ENCODE measurements around the gene CST3.

CST3 gene

DNA sequence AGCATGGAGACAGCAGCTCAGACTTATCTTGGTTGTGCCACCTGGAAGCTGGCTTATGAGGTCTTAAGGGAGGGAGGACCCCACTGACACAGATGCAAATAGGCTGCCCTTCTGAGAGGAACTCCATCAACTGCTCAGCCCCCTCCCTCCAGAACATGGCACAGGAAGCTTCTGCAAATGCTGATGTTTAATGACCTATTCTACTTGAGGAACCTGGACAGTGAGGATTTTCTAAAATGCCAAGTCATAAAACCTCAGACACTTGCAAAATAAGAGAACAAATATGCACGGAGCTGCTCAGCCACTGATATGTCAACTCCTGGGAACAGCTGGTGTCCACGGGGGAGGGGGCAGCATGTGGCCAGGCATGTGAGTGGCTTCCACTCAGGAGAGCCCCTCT, 35.5 kb downstream of the CST3 start:
- DNase-seq (ENCODE audit: low read depth) = no peak

DNA sequence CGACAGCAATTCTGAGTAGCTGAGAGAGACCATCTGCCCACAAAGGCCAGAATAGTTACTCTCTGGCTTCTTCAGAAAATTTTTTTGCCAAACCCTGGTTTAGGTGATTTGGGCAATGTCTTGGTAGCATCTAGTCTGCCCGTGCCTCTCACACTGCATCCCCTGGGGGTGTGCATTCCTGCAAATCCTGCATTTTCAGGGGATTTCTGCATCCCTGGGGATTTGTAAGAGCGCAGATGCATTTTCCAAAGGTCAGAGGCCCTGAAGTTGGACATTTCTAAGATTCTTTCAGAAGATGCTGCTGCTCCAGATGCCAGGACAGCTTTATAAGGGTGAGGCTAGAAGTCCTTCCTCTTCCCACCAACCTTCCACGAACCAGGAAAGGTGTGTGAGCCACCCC, 36.0 kb downstream of the CST3 start:
- no peak for DNase-seq (ENCODE audit: low read depth)

DNA sequence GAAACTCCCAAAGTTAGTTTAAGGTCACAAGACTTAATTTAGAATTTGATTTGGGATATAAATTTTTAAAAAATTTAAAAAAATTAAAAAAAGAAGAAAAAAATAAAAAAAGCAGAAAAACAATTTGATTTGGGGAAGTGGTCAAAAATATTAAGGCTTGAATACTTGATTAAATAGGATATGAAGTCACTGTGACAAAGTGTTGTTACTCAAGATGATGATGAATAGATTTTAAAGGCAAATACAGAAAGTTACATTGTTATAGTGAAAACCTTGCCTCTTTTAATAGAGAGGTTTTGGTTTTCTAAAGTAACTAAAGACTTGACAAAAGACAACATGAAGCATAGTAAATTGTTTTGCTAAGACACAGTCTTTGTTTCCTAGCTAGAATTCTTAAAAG, 39.3 kb downstream of the CST3 start:
- no peak for DNase-seq (ENCODE audit: low read depth)

DNA sequence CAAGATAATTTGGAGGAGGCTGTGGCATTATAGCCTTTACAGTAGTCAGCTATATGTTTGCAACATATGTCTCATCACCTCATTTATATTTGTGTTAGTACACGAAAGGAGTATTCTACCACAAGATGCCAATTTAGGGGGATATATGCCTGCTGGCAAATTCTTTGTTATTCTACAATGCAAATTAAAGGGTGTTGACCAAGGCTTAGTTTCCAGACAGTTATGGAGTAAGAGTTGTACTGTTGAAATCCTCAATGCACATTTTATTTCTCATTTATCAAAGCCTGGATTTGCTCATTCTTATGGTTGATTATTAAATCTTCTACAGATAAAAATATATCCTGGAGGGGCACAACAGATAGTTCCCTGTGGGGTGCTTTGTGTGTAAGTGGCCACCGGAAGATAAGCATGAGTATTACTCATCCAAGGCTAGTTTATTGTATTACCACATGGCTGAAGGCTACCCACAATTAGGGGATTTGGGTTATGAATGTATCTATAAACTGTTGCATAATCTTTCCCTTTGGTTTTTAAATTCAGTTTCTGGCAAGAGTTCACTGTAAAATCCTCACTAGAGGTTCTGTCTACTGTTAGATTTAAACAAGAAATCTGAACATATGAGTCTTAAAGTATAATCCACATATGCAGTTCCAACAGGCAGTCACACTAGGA, 41.0 kb downstream of the CST3 start:
- peak; percentile 21 for DNase-seq (ENCODE audit: low read depth)

DNA sequence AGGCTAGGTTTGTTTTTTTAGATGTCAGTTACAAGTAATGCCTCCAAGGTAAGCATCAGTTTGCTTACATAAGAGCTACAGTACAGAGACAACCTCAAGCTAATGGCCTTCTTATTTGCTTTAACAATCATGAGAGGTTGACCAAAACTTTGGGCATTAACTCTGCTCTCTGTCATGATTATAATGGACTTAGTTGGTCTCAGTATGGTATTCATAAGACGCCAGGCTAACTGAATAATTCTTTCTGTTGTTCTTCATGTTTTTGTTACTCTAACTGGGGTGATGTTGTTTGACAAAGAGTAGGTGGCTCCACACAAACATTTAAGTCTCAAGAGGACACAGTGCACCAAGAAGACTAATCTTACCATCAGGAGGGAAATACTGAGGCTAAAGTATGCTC, 41.8 kb downstream of the CST3 start:
- no peak for DNase-seq (ENCODE audit: low read depth)

DNA sequence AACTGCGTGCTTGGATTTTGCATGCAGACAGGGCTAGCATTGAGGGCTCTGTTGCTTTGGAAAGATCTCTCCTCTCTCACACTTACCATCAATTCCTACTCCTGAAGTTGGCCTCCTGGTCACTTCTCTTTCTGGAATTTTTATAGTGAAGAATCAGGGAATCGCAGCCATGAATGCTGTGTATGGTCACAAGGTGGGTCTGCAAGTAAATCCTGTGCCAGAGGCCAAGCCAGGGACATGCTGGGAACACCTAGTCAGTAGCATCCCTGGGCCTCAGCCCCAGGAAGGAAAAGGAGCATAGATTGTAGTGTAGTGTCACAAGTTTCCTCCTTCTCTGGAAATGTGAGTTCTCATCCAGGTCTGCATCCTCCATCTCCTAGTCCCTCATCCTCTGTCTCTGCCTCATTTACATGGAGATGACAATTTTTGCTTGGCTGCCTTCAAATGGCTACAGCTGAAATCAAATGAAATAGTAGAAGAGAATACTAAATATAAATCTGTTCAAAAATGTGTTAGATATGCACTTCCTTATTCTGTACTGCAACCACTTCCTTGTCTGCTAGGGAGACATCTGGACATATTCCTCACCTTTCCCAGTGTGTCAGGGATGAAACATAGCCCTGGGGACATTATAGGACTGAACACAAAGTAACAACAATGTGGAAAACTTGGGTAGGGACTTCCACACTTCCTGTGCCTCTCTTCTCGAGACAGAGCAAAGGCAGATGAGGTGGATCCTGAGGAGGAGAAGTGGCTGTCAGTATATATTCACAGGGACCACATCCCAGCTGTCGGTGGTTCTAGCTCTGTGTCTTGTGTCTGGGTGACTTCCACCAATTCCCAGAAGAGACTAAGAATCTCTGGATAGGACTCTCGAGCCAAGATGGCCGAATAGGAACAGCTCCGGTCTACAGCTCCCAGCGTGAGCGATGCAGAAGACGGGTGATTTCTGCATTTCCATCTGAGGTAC, 49.0 kb downstream of the CST3 start:
- DNase-seq (ENCODE audit: low read depth) = no peak

DNA sequence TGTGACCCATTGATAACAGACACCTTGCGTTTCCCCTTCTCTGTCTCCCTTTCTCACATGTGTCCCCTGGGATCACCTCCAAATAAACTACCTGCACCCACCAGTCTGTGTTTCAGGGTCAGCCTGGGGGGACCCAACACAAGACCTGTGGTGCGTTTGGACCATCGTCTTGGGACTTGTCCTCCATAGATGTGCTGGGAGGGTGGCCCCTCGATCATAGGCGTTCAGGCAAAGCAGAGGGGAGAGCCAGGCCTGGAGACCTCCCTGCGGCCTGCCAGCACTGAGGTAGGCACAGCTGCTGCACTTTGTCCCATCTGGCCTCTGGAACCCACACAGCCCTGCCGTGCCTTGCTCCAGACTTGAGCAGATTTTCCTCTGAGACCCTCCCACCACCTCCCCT, 50.1 kb downstream of the CST3 start:
- DNase-seq (ENCODE audit: low read depth) = no peak

DNA sequence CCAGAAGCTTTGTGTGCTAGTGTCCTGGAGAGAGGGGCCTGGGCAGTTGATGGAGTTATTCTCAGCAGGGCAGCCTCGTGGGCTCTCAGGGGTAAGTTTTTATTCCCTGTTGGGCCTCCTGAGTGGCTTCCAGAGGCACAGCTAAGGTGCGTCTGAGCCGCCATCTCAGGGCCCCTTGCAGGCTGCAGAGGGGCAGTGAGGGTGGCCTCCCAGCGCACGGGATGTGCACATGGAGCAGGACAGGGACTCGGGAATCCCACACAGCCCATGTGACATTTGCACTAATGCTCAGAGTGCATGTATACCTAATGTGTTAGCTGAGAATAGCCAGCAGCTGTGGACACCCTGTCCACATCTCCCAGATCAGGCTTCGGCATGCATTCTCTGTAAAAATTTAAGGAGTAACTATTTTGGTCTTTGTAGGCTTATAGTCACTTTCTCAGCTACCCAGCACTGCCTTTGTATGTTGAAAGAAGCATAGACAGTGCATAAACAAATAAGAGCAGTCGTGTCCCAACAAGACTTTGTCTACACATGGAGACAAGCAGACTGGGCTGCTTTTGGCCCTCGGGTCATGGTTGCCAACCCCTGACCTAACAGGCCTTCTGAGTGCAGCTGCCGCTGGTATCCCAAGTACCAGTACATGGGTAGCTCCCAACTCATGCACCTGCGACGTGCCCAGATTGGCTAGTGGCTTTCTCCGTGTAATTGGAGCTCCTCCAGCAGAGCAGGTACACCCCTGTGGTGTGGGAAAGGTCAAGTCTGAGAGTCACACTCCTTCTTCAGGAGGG, 50.8 kb downstream of the CST3 start:
- no peak for DNase-seq (ENCODE audit: low read depth)

DNA sequence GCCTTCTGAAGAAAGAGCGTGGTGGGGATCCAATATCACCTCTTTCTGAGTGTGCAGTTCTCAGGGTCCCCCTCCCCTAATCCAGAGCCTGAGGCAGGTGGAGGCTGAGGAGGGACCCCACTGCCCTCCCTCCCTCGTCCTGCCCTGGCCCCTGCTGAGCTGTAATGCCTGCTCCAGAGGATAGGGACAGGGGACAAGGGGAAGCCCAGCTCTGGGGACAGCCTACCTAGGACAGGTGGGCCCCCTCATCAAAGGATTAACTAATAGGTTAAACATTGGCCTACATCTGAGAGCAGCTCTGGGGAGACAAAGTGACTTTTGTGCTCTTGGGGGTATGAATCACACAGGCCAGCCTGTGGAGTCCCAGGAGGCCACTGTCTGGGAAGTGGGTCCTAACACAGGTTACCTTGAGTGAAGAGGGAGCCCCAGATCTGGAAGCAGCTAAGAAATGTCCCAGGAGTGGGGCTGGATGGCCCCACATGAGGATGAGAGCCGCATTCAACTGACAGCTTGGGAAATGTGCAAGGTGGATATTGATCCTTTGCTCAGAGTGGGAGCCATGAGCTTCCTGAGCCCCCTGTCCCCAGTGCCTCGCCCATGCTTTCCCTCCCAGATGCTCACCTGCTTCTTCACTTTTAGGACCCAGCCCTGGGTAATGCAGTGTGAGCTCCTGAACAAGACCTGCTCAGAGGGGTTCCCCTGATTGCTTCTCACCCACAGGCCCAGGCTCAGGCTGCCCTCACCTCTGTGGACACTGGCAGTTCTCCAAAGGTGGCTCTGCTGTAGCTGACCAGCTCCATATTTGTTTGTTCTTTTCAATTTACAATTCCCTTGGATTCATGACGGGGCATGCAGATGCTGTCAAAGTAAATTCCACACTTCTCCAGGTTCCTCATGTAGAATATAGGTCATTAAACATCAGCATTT, 51.7 kb downstream of the CST3 start:
- no peak for DNase-seq (ENCODE audit: low read depth)

DNA sequence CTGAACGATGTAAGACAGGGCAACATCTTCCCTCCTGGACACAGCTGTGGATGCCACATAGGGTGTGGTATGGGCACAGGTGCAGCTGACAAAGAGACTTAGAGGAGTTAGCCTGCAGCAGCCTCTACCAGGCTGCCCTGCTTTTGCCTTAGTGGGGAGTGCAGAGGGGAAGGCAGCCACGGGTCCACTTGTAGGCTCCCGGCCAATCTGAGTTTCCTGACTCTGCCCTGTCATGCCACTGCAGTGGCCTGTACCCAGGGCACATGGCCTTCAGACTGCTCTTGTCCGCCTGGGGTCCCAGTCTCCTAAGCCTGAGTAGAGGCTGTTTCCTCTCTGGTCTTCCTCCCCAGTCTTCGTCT, 52.3 kb downstream of the CST3 start:
- DNase-seq (ENCODE audit: low read depth) = no peak

DNA sequence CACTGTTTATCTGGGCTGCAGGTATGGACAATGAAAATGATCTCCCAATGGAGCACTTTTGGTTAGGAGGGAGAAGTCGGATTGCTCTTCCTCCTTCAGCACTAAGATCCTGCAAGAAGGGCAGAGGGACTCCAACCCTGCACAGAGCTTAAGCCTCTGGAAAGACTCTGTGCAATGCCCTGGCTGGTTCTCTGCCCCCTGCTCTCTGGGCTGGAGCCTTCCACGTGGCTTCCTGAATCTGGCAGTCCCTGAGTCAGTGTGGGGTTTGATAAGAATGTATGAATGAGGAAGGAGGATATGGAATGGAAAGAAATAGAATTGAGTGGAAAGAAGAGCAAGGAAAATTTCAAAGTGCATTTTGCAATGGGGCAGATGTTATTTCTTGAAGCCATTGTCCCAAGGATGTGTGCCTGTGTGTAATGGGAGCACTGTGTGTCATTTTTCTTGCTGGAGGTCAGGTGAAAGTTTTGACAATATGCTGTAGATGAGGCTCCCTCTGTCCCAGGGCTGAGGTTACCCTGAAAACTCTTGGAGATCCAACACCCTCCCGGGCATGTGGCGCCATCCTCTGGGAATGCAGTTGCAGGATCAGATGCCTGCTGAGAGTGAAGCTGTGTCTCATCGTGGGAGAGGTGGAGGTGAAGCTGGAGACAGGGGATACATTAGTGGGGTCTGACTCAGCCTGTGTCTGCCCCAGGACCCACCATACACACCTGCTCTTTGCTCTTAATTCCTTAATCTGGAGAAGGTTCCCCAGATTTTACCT, 53.1 kb downstream of the CST3 start:
- no peak for DNase-seq (ENCODE audit: low read depth)

All from iris pigment epithelial cell (primary cell).